Ramos (cell line): Measurements from ENCODE around the gene MAGEA11.
"Not testable (repeated sequence)": the region's sequence is repeated elsewhere in the genome, so short reads cannot be mapped to it uniquely, and the experiment has no call there.

Experiments
- in situ Hi-C: fragments of 300-500 bp; cut with MboI; formaldehyde crosslinking; loops from one replicate; pipeline ENCODE4 v1.14.3; 2022; ENCODE audit warnings: low sequenced_read_pairs; ENCODE audit not compliant: unreplicated experiment

Gene MAGEA11

GRCh38 chrX:149711545-149712236 is at the start of gene MAGEA11:
TSS of gene MAGEA11 (plus strand) at chrX:149712060. CDS start at chrX:149713160, 1,100 bp downstream.
- in situ Hi-C loops: no loop called here

- in situ Hi-C loops: not testable (repeated sequence)
Measured at GRCh38 chrX:149675088-149675487, 36.8 kb upstream of the MAGEA11 start.

GRCh38 chrX:149675554-149675953 is 36.3 kb upstream of the MAGEA11 start:
- in situ Hi-C loops: not testable (repeated sequence)

- in situ Hi-C loops: not testable (repeated sequence)
Measured at GRCh38 chrX:149679164-149679678, 32.6 kb upstream of the MAGEA11 start.

GRCh38 chrX:149681182-149681581 is 30.7 kb upstream of the MAGEA11 start:
- in situ Hi-C loops: no loop called here

- in situ Hi-C loops: no loop called here
Measured at GRCh38 chrX:149682031-149682430, 29.8 kb upstream of the MAGEA11 start.

GRCh38 chrX:149682956-149683947 is 28.6 kb upstream of the MAGEA11 start:
- in situ Hi-C loops: no loop called here

- in situ Hi-C loops: no loop called here
Measured at GRCh38 chrX:149683966-149684730, 27.7 kb upstream of the MAGEA11 start.

- in situ Hi-C loops: no loop called here
Measured at GRCh38 chrX:149687991-149688390, 23.9 kb upstream of the MAGEA11 start.

GRCh38 chrX:149688552-149688951 is 23.3 kb upstream of the MAGEA11 start:
- in situ Hi-C loops: no loop called here

GRCh38 chrX:149691794-149692193 is 20.1 kb upstream of the MAGEA11 start:
- in situ Hi-C loops: no loop called here

GRCh38 chrX:149692686-149693272 is 19.1 kb upstream of the MAGEA11 start:
- in situ Hi-C loops: not testable (repeated sequence)

GRCh38 chrX:149699761-149700160 is 12.1 kb upstream of the MAGEA11 start:
- in situ Hi-C loops: no loop called here

- in situ Hi-C loops: no loop called here
Measured at GRCh38 chrX:149704664-149705063, 7.2 kb upstream of the MAGEA11 start.

- in situ Hi-C loops: no loop called here
Measured at GRCh38 chrX:149707147-149707901, 4.5 kb upstream of the MAGEA11 start.

- in situ Hi-C loops: no loop called here
Measured at GRCh38 chrX:149712831-149713230, 971 bp downstream of the MAGEA11 start.

- in situ Hi-C loops: no loop called here
Measured at GRCh38 chrX:149713279-149714050, 1.6 kb downstream of the MAGEA11 start.

- in situ Hi-C loops: no loop called here
Measured at GRCh38 chrX:149715468-149715867, 3.6 kb downstream of the MAGEA11 start.
